ENCODE measurements around the gene KIR2DL1.

- no peak for TF ChIP-seq MXD4 (CRISPR knock-in tag; IDR thresholded peaks at IDR 0.05; ENCODE audit: borderline replicate concordance)
- TF ChIP-seq MAX (CRISPR knock-in tag; IDR thresholded peaks at IDR 0.05), result no peak
- no peak for TF ChIP-seq ZNF423 (CRISPR knock-in tag; IDR thresholded peaks at IDR 0.05)
- TF ChIP-seq CTCF (IDR thresholded peaks at IDR 0.05), result no peak
These were observed 44.9 kb upstream of the KIR2DL1 start for GRCh38 chr19:54724644-54725043.

All from WTC11 (cell line).